HUES48 (cell line): Measurements from ENCODE around the gene ATXN2.
A peak's percentile ranks its signal among the peaks of the same experiment; 100 is the strongest.

Experiments used
- H3K27ac ChIP-seq: one replicate; pipeline ENCODE4 v1.7.0; 2013; ENCODE audit warnings: low read depth, low read length, inconsistent platforms
- H3K27me3 ChIP-seq: 2 replicates; pipeline ENCODE4 v1.6.1; 2013; ENCODE audit warnings: mild to moderate bottlenecking, low read length; ENCODE audit not compliant: control insufficient read depth, insufficient read depth
- H3K36me3 ChIP-seq: 2 replicates; pipeline ENCODE4 v1.6.1; 2013; ENCODE audit warnings: low read length; ENCODE audit not compliant: control insufficient read depth, insufficient read depth
- H3K4me1 ChIP-seq: 2 replicates; pipeline ENCODE4 v1.6.1; 2013; ENCODE audit warnings: mild to moderate bottlenecking, low read length; ENCODE audit not compliant: control insufficient read depth, insufficient read depth
- H3K4me3 ChIP-seq: 2 replicates; pipeline ENCODE4 v1.5.1; 2013; ENCODE audit warnings: mild to moderate bottlenecking, low read depth, low read length
- H3K9ac ChIP-seq: 2 replicates; pipeline ENCODE4 v1.6.1; 2013; ENCODE audit warnings: mild to moderate bottlenecking, low read depth, low read length, moderate library complexity
- H3K9me3 ChIP-seq: 2 replicates; pipeline ENCODE4 v1.6.1; 2013; ENCODE audit warnings: low read length; ENCODE audit not compliant: control insufficient read depth, insufficient read depth

ATXN2 gene

DNA sequence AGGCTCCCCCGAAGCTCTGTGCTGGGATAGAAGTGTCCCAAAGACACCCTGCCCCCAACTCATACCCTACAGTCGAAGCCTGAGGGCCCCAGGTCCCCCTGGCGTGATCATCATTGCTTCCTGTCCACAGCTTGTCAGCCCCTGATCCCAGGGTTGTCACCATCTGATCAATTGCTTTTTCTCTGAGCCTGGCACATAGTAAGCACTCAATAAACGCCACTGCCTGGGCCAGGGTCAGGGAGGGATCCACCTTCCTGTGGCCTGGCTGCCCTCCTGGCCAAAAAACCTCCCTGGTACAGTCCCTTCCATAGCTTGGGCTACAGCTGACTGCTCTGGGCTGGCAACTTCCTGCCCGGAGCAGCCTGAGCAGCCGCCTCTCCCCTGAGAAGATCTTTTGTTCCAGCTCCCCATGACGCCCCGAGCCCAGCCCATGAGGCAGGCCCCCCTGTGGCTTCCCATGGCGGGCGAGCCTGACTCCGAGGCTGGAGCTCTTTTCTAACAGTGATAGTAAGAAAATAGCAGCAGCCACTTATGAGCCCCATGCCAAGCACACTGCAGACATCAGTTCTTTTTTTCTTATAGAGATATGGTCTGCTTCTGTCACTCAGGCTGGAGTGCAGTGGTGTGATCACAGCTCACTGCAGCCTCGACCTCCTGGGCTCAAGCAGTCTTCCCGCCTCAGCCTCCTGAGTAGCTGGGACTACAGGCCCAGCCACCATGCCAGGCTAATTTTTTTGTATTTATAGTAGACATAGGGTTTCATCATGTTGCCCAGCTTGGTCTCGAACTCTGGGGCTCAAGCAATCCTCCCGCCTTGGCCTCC lies 186.9 kb downstream of the ATXN2 start:
- Histone ChIP-seq H3K4me3 (peak overlapping the region; percentile 9; the same call in 1 of the 2 replicates), H3K4me1 (peaks cover 63% of the 10 kb centered on the region), H3K9me3 (no peaks in the 10 kb centered on the region), H3K36me3 (0 out of 2 replicates have a peak, but pooled peaks cover 3% of the 10 kb centered on the region), H3K27ac (peak overlapping the region; percentile 85), H3K9ac (no peak overlapping the region), H3K27me3 (no peaks in the 10 kb centered on the region)

DNA sequence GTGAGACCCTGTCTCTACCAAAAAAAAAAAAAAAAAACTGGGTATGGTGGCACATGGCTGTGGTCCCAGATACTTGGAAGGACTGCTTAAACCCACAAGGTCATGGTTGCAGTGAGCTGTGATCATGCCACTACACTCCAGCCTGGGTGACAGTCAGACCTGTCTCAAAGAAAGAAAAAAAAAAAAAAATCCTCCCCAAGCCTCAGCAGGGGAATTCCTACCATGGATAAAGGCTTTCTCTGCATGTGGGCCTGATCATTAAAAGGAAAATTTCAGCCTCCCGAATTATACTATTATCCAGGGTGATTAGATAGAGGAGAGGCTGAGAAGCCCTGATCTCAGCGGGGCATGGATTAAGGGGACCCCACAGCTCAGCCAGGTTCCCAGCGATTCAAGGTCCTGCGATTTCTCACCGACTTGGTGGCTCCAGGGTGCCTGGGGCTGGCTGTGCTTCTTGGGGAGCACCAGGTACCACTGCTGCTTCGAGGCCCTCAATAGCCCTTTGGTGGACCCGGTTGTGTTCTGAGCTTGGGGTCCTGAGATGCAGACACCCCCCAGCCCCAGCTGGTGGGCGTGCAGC lies 187.8 kb downstream of the ATXN2 start:
- peak overlapping the region; percentile 9; the same call in 1 of the 2 replicates for H3K4me3 ChIP-seq
- no peaks in the 10 kb centered on the region for H3K27me3 ChIP-seq
- H3K9ac ChIP-seq, result no peak overlapping the region
- H3K9me3 ChIP-seq, result no peaks in the 10 kb centered on the region
- H3K27ac ChIP-seq, result peak overlapping the region; percentile 85
- H3K4me1 ChIP-seq, result peaks cover 68% of the 10 kb centered on the region
- no peaks in the 10 kb centered on the region for H3K36me3 ChIP-seq

DNA sequence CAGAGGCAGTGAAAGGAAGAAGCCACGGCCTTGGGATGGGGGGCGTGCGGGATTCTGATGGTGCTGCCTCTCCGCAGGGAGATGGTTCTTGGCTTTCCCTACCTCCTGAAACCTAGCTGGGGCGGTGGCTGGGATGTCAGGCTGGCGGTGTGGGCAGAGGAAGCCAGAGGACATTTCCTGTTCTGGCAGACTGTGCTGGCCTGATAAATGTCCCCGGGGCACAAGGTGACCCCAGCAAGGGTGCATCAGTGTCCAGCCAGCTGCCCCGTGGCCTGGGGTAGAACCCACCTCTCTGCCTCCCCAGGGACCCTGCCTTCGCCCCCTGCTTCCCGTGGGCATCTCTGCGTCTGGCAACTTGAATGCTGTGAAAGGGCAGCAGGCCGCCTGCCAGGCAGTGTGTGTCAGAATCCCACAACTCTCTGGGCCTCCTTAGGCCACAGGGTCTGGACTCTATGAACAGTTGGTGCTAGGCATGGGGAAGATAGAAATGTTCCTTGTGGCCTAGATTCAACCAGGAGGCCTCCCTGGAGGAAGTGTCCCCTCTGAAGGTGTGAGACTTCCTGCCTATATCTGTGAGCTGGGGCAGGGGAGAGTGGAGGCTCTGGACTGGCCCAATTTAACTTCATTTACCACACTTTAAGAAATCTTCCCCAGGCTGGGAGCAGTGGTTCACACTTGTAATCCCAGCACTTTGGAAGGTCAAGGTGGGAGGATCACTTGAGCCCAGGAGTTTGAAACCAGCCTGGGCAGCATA lies 188.5 kb downstream of the ATXN2 start:
- H3K27ac ChIP-seq, result peak overlapping the region; percentile 44
- no peak overlapping the region for H3K4me3 ChIP-seq

DNA sequence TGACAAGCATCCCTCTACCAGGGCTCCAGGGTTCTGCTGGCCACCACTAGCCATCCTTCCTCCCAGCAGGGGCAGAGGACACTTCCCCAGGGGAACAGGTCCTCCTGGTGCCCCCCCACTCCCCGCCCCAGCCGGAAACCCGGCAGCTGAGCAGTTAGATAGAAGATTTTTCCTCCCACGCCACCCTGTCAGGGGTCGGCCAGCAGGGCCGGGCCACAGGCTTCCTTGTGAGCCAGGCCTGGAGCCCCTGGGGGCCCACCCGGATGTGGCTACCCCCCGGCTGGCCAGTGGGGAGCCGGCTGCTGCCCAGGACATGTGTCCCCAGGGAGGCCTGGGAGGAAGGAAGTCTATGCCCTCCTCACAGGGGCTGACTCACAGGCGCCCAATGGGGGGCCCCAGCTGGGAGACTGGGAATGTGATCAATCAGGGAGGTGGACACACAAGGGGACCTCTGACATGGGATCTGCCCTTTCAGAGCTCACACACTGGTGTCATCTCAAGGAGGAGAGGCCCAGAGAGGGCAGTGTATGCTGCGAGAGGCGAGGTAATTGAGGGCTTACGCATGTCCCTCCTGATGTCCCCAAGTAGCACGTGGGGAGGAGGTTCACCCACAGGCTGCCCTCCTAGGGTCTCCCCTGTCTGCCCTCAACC lies 189.2 kb downstream of the ATXN2 start:
- Histone ChIP-seq H3K9ac (no peak overlapping the region), H3K27me3 (no peaks in the 10 kb centered on the region), H3K27ac (peak overlapping the region; percentile 39), H3K4me3 (no peak overlapping the region), H3K9me3 (no peaks in the 10 kb centered on the region), H3K4me1 (peaks cover 66% of the 10 kb centered on the region), H3K36me3 (no peaks in the 10 kb centered on the region)

More for the DNA sequence above, 188.5 kb downstream of the ATXN2 start:
- Histone ChIP-seq H3K27me3 (no peaks in the 10 kb centered on the region), H3K36me3 (no peaks in the 10 kb centered on the region), H3K4me1 (peaks cover 68% of the 10 kb centered on the region), H3K9me3 (no peaks in the 10 kb centered on the region), H3K9ac (no peak overlapping the region)

DNA sequence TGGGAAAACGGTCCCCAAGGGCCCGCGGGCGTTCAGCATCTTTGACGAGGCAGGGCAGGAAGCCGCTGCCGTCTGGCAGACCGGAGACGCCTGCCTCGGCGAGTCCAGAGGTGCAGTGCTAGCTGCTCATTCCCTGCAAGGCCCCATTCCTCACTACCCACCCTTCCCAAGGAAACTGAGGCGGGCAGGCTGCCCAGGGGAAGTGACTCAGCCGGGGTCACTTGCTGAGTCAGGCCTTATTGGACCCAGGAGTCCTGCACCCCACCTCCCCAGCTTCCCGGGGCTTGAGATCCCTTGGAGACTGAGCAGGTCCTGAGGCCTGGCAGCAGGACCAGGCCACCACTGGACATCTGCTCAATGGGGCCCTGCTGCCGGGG lies 189.7 kb downstream of the ATXN2 start:
- Histone ChIP-seq H3K9ac (no peak overlapping the region), H3K9me3 (no peaks in the 10 kb centered on the region), H3K36me3 (no peaks in the 10 kb centered on the region), H3K27me3 (no peaks in the 10 kb centered on the region), H3K4me1 (peaks cover 70% of the 10 kb centered on the region), H3K4me3 (no peak overlapping the region), H3K27ac (peak overlapping the region; percentile 39)

DNA sequence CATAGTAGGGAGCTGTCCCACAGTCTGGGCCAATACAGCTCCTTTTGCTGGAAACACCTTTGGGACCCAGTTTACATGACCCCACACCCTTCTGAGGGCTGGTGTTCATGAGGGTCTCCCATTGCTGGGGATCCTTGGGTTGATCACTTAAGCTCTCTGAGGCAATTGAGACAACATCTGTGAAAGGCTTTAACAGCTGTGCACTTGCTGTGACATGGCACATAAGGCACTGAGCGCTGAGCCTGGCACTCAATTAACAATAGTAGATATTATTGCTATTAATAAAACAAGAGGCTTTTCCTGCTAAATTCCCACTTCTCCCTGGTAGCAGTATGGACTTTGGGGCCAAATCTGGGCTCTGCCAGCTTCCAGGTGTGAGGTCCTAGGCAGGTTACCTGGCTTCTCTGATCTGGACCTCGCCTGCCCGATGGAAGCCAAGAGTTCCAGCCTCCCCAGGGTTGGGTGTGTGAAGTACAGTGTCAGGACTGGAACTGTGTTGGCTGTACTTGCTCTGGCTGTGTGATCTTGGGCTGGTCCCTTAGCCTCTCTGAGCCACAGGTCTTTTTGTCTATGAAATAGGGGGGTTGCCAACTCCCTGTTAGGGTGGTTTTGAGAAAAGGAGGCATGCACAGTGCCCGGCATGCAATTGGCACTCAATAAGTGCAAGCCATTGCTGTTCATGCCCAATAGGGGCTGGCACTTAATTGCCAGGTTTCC lies 190.3 kb downstream of the ATXN2 start:
- H3K9ac ChIP-seq, result no peak overlapping the region
- H3K36me3 ChIP-seq, result no peaks in the 10 kb centered on the region
- peaks cover 72% of the 10 kb centered on the region for H3K4me1 ChIP-seq
- no peaks in the 10 kb centered on the region for H3K27me3 ChIP-seq
- no peak overlapping the region for H3K4me3 ChIP-seq
- no peaks in the 10 kb centered on the region for H3K9me3 ChIP-seq
- H3K27ac ChIP-seq, result no peak overlapping the region

DNA sequence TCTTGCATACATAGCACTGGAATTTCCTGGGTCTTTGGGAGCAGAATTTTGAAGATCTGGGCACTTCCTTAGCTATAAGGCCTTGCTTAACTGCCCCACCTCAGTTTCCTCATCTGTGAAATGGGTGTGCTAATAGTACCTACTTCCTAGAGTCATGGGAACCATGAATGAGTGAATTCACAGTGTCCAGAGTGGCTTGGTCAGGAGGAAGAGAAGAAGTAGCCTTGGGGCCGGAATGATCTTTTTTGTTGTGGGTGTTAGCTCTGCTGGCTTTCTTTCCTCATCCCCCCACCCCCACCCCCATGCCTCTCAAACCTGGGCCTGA lies 191.0 kb downstream of the ATXN2 start:
- no peak overlapping the region for H3K9ac ChIP-seq
- no peak overlapping the region for H3K27ac ChIP-seq
- H3K27me3 ChIP-seq, result no peaks in the 10 kb centered on the region
- no peaks in the 10 kb centered on the region for H3K36me3 ChIP-seq
- H3K4me3 ChIP-seq, result peak overlapping the region; percentile 81; the same call in 1 of the 2 replicates
- no peaks in the 10 kb centered on the region for H3K9me3 ChIP-seq
- peaks cover 70% of the 10 kb centered on the region for H3K4me1 ChIP-seq

DNA sequence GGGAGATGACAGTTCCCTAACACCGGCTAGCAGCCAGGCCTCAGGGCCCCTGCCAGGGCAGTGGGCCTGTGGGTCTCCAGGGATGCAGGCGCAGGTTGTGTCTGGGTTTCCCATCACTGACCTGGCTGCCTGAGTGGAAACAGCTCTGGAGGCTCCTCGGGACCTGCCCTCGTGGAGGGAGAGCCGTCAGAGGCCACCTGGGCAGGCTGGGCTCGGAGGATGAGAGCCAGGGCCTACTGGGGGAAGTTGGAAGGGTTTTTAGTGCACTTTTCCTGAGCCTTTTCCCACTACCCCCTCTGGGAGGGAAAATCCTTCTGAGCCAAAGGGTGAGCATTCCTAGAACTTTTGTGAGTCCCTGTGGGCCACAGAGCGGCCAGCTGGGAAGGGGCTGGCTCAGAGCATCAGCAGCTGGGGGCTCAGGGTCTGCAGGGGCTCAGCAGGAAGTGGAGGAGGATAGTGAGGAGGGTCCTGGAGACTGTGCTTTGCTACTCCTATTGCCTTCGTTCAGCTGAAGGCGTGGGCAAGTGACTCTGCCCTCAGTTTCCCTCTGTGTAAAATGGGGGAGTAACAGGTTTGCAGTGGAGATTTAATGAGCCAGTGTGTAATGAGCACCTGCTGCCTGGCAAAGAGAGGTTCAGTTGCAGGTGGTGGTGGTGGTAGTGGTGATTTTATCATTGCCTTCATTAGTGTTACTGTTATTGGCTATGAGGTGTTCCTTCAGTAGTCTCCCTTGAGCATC lies 191.6 kb downstream of the ATXN2 start:
- peaks cover 66% of the 10 kb centered on the region for H3K4me1 ChIP-seq
- no peak overlapping the region for H3K9ac ChIP-seq
- no peaks in the 10 kb centered on the region for H3K9me3 ChIP-seq
- H3K36me3 ChIP-seq, result no peaks in the 10 kb centered on the region
- H3K27me3 ChIP-seq, result no peaks in the 10 kb centered on the region
- H3K4me3 ChIP-seq, result peak overlapping the region; percentile 81
- H3K27ac ChIP-seq, result peak overlapping the region; percentile 10

DNA sequence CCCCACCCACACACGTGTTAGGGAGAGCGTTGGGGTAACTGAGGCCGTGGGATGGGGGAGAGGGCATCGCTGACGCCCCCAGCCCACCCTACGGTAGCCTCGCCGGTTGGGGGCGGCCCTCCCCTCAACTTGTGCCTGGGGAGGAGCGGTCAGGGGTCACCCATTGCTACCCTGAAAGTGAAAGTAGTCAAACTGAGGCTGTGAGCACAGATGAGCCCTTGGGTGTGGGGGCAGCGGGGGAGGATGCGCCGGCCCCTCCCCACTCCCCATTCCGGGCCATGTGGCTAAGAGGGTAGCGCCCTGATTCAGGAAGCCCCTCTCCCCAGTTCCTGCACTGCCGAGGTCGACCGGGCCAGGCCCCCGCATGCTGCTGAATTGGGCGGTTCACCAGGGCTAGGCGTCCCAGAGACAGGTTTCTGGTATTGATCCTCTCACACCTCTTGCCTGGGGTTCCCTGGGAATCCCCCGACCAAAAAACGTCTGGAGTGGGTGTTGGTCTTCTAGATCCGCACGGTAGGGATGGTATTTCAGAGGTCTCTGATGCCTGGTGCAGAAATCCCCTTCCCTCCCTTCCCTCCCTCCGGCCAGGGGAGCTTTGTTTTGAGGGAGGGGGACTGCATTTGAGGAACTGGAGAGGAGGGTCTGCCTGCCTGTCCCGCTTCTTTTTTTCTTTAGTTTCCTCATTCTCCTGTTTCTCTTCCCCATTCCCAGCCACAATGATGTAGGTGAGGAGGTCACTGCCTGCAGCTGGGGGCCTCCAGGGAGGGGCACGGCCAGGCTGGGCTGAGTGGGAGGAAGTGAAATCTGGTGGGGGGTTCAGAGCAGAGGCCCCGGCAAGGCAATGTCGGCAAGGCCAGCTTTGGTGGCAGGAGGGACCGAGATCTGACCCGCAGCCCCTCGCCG lies 192.4 kb downstream of the ATXN2 start:
- Histone ChIP-seq H3K27me3 (no peaks in the 10 kb centered on the region), H3K4me3 (peak overlapping the region; percentile 81), H3K9ac (peak overlapping the region; percentile 42), H3K9me3 (no peaks in the 10 kb centered on the region), H3K27ac (peak overlapping the region; percentile 51), H3K4me1 (peaks cover 57% of the 10 kb centered on the region), H3K36me3 (no peaks in the 10 kb centered on the region)
